Middle frontal gyrus (tissue), 1 donor: ENCODE data around the gene TFCP2.
"Not testable (repeated sequence)": the region's sequence is repeated elsewhere in the genome, so short reads cannot be mapped to it uniquely, and the experiment has no call there.

Source experiments
- DNase-seq: peaks from one replicate; pipeline ENCODE4 v3.0.0-alpha.2; 2015; ENCODE audit warnings: low spot score; ENCODE audit errors: extremely low spot score

The TFCP2 gene, protein sequence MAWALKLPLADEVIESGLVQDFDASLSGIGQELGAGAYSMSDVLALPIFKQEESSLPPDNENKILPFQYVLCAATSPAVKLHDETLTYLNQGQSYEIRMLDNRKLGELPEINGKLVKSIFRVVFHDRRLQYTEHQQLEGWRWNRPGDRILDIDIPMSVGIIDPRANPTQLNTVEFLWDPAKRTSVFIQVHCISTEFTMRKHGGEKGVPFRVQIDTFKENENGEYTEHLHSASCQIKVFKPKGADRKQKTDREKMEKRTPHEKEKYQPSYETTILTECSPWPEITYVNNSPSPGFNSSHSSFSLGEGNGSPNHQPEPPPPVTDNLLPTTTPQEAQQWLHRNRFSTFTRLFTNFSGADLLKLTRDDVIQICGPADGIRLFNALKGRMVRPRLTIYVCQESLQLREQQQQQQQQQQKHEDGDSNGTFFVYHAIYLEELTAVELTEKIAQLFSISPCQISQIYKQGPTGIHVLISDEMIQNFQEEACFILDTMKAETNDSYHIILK

DNA sequence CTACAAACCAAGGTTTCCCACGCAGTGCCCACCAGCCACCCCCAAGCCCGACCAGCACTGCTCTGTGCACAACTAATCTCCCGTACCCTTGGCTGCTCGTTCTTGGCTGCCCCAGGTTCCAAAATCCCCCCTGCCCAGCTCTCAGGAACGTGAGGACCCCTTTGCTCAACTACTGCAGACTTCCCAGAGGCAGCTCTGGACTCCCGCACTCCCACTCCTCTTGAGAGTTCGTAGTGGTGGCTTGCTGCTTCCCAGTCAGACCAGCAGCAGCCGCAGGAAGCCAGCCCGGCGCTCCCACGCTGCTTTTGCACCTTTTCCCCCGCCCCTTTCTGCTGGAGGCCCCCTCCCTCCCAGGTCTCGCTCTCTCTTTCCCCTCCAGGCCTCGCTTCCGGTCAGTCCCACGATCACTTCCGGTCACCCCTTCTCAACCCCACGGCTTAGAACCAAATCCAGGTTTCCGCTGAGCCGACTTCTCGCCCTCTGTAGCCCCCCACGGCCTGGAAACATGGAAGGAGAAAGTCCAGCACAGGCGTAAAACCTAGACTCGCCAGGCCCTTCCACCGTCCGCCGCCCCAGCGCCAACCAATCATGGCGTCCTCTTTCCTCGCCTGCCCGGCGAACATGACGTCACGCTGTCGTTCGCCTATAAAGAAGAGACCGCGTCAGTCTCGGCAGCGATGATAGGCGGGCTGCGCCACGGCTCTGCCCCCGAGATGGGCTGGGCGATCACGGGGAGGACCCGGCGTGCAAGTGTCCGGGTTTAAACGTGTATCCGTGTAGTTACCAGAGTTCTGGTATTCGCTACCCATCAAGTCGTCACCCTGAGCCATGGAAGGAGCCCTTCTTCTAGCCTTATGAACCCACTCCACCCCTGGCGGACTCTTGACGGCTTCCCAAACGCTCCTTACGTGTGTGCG lies at the start of gene TFCP2:
Gene TFCP2 (minus strand): TSS at position 621 of the 917 bp plus-strand sequence. CDS start 713 bp downstream, outside the sequence.
- DNase-seq = peak; percentile 92

DNA sequence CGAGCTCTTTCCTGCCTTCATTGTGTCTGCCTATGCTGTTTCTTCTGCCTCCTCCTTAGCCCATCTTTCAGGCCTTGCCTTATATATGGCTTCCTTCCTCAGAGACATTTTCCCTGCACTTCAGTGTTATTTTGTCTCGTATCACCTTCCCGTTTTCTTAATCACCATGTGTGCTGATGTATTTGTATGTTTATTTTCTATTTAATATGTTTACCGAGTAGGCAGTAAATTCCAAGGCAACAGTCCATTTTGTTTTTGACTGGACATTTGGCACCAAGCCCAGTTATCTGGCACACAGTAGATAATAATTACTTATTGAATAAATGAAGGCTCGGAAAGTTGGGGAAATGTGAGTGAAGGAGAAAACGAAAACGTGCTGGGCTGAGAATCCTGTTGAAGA lies 49.5 kb upstream of the TFCP2 start:
- DNase-seq = no peak

DNA sequence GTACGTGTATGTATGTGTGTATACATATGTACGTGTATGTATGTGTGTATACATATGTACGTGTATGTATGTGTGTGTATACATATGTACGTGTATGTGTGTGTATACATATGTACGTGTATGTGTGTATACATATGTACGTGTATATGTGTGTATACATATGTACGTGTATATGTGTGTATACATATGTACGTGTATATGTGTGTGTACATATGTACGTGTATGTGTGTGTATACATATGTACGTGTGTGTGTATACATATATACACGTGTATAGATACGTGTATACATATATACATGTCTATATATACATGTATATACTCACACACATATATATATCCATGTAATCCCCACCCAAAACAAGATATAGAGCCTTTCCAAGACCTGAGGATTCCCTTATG lies 46.9 kb upstream of the TFCP2 start:
- DNase-seq = not testable (repeated sequence)

DNA sequence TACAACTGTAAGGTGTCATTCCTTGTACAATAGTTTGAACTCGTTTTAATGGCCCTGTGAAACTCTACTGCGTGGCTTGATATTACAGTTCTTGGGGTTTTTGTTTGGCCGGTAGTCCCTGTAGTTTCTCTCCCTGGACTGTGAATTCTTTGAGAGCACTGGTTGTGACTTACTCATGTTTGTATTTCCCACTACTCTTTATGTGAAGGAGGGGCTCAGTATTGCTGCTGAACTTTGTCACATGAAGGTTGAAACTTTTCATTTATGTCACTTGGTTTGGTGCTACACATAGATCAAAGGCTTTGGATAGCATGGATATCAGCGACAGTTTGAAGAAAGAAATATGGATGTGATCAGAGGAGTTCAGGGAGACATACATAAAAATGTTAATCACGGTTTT lies 46.4 kb upstream of the TFCP2 start:
- no peak for DNase-seq

DNA sequence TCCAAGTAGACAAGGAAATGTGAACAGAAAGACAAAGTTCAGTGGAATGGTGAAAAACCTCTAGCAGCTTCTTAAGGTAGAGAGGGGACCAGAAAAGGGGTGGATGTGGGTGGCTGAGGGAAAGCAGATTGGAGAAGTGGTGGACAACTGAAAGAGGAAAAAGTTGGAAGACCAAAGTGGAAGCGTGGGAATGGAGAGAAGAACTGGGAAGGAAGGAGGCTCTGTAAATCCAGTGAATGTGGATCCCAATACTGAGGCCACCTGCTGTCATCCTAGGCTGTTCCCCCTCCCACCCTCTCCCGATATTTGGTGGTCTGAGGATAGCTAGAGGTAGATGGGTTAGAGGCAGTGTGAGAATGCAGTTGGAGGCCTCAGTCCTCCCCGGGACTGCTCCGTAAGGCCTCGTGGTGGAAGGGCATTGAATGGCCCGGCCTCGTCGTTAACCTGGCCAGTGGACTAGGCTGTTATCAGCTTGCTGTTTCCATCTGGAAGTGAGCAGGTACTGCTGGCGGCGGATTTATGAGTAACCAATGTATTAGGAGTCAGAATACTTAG lies 45.7 kb upstream of the TFCP2 start:
- no peak for DNase-seq

DNA sequence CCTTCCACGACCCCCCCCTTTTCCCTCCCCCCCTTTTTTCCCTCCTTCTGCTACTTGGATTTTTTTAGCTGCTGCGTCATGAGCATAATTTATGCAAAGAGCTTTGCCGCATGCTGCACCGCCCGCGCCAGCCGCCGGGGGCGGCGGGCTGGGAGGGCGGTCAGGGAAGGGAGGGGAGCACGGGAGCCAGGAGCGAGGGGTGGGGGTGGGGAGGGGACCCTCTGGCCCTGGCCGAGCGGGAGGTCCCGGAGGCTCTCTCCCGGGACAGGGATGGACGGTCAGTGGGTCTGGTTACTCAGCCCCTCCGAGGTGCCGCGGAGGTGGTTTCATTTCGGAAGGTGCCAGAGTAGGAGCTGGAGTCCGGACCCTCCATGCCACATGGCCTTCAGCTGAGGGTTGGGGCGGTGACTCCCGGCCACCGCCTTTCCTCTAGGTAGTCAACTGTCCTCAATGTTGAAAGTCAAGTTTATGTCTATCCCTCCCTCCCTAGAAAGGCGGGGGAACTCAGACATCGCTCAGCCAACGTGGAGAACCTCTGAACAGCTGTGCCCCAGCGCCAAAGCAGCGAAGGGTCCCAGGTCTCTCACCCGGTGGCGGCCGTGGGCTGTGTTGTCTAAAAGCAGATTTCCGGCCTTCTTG lies 45.2 kb upstream of the TFCP2 start, which contains the start of gene POU6F1:
Gene POU6F1 (minus strand): TSS at position 95 of the 639 bp plus-strand sequence. CDS start 11,226 bp downstream, outside the sequence.
- peak; percentile 78 for DNase-seq

DNA sequence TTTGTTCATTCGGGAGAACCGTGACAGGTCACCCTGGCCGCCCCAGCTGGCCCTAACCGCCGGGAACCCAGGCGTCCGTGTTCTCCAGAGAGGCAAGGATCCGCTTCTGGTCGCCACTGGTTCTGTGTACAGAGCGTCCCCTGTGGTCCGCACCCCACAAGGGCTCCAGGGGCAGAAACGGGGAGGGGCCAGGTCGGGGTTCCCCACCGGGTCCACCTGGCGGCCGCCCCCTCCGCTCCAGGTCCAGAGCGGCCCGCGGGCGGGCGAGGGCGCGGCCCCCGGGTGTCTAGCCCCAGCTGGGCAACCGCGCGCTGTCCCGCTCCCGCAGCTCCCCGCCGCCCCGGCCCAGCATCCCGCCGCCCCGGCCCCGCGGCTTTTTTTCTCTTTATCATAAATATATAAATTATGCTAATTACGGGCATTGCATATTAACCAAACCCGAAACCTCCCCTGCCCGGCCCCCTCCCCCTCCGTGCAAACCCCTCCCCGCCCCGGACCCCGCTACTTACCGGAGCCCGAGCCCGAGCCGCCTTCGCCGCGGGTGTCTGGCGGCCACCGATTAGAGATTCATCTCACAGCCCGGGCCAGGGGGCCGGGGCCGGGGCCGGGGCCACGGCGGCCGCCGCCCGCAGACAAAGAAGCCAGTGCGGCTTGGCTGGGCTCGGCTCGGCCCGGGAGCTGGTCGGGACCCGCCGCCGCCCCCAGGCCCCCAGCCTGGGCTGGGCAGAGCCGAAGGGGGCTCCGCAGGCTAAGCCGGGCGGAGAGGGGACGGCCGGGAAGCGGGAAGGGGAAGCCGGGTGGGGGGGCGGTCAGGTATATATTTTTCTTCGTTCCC lies 44.4 kb upstream of the TFCP2 start:
- no peak for DNase-seq

DNA sequence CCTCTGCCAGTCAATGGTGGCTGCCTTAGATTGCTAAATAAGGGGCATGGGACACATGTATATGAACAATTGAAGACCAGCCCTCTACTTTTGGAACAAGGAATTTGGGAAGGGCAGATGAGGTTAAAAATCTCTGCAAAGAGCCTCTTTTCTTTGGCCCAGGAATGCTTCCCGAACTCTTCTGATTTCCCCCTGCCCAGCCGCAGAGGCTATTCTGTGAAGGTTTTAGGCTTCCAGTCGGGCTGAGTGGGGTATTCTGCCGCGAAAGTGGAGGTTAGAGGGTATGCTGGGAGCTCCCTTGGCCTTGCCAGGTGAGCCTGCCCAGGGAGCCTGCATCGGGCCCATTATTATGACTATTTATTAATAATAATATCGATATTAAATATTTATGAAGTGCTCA lies 43.7 kb upstream of the TFCP2 start:
- DNase-seq = no peak

DNA sequence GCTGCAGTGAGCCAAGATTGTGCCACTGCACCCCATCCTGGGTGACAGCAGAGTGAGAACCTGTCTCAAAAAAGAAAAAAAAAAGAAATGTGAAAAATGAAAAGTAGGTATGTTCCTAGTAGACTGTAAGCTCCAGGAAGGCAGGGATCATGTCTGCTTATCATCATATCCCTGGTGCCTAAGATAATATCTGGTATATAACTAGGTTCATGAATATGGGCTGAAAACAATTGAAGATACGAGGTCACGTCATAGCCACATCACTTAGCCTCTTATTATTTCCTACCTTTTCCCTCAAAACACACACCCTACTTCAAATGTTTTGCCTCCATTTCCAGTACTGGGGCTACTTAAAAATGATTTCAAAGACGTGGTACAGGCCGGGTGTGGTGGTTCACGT lies 42.0 kb upstream of the TFCP2 start:
- no peak for DNase-seq

DNA sequence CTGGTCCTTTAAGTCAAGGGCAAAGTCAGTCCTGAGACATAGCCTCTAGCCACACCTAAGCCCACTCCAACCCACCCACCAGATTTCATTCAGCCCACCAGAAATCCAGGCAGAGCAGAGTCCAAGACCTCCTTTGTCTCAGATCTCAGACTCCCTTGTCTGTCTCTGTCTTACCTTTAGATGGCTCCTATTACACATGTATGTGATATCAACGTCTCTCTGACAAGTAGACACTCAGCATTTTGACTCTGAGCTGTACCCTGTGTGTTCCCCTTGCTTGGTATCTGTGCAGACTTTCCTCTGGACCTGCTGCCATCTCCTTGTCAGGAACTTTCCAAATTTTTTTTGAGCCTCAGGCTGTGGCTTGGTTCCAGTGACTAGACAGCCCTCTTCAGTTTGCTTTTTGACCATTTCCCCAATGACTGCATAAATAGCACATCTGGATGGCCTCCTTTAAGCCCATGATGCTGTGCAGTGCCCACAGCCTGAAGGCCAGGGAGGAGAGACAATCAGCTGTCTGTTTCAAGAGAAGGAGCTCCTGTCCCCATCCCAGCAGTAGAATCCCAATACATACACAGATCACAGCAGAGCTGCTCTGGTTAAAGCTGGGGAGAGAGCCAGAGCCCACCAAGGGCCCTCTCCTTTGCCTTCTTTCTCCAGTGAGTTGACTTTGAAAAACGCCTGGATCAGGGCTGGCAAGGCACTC lies 37.9 kb upstream of the TFCP2 start:
- no peak for DNase-seq

DNA sequence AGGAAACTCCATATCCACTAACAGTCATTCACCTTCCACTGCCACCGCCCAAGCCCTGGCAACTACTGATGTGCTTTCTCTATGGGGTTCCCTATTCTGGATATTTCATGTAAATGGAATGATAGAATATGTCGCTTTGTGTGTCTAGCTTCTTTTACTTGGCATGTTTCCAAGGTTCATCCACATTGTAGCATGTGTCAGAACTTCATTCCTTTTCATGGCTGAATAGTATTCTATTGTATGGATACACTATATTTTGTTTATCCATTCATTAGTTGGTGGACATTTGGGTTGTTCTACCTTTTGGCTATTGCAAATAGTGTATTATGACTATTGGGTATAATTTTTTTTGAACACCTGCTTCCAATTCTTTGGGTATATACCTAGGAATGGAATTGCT lies 36.3 kb upstream of the TFCP2 start:
- DNase-seq = no peak

DNA sequence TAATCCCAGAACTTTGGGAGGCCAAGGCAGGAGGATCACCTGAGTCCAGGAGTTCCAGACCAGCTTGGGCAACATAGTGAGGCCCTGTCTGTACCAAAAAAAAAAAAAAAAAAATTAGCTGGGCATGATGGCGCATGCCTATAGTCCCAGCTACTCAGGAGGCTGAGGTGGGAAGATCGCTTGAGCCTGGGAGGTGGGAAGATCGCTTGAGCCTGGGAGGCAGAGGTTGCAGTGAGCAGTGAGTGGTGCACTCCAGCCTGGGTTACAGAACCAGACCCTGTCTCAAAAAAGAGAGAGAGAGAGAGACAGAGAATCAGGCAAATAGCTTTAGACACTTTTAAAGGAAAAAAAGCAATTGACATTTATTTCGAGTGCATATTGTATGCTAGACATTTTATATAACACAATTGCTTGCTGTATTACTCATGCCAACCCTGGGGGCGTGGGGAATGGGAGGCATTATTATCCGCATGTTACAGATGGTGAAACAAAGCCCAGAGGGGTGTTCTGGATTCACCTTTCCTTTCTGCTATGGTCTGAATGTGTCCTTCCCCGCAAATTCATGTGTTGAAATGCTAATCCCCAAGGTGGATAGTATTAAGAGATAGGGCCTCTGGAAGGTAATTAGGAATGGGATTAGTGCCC lies 35.2 kb upstream of the TFCP2 start:
- no peak for DNase-seq

DNA sequence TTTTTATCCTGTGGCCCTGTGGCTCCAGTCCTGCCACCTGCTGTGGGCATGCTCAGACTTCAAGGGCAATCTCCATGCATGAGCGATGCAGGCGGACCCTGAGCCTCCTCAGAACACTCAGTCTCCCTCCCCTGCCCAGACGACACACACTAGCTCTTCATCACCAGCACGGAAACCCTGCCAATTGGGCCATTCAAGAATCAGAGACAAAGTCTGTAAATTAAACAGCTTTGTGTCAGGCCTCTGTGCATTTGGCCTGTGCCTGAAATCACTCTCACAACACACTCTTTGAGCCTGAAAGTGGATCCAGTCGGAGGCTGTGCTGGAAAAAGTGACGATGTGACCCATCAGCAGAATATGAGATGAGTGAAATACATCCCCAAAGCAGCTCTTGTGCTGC lies 32.4 kb upstream of the TFCP2 start:
- no peak for DNase-seq

DNA sequence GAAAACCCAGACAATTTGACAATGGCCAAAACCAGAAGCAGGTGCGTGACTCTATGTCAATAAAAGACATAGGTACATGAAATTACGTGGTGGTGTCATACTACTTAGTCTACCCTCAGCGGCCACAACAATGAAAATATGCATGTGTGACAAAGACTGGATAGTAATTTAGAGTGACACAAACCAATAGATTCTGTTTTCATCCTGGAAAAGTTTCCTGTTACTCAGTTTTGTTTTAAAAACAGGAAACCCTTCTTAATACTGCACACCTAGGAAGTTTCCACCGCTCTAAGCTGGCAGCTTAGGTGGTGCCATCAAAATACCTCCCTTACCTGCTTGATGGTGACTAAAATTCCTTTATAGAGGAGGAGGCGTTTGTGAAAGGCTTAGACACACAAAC lies 29.8 kb upstream of the TFCP2 start:
- no peak for DNase-seq

DNA sequence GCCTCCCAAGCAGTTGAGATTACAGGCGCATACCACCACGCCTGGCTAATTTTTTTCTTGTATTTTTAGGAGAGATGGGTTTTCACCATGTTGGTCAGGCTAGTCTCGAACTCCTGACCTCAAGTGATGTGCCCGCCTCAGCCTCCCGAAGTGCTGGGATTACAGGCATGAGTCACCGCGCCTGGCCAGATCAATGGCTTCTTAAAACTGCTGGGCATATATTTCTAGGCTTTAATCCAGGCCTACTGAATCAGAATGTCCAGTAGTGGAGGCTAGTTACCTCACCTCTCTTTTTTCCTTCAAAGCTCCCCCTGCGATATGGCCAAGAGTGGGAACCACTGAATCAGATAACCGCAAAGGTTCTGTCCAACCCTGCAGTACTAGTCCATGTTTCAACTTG lies 27.9 kb upstream of the TFCP2 start:
- DNase-seq = no peak

DNA sequence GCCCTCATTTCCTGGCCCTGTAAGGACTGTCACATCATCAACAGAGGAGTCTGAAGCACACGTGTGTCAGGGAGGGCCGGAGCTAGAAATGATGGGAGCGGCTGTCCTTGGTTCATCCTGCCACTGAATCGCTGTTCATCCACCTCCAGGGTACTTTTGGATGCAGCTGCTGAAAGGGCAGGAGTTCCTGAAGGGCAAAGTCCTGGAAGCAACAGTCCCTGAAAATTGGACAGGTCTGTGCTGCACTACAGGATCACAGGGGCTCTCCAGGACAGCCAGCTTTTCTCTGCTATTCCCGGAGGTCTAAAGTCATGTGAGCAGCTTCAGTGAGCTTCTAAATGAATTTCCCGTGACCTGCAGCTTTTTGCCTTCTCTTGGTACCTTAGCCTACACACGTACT lies 27.2 kb upstream of the TFCP2 start:
- no peak for DNase-seq

DNA sequence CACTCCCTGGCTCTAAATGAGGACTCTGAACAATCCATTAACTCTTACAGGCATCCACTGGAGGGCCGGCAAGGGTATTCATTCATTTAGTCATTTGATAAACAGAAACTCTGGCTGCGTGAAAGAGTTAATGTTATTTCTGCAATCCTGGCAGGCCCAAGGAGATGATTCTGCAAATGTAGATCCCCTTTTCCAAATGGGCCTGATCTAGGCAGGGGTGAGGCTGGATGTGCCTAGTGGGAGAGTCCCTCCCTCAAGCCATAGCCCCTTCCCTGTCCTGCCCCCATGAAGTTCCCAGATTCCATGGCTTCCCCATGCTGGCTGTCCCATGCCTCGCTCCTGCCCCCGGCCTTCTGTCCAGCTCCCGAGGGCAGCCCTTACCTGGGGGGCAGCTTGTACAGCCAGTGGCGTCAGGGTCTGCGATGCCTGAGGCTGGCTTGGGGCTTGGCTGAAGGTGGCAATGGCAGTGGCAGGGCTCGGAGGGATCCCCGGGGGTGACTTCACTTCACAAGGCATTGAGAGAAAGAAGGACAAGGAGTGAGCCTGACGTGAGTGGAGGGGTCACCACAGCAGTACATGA lies 26.5 kb upstream of the TFCP2 start:
- DNase-seq = no peak

DNA sequence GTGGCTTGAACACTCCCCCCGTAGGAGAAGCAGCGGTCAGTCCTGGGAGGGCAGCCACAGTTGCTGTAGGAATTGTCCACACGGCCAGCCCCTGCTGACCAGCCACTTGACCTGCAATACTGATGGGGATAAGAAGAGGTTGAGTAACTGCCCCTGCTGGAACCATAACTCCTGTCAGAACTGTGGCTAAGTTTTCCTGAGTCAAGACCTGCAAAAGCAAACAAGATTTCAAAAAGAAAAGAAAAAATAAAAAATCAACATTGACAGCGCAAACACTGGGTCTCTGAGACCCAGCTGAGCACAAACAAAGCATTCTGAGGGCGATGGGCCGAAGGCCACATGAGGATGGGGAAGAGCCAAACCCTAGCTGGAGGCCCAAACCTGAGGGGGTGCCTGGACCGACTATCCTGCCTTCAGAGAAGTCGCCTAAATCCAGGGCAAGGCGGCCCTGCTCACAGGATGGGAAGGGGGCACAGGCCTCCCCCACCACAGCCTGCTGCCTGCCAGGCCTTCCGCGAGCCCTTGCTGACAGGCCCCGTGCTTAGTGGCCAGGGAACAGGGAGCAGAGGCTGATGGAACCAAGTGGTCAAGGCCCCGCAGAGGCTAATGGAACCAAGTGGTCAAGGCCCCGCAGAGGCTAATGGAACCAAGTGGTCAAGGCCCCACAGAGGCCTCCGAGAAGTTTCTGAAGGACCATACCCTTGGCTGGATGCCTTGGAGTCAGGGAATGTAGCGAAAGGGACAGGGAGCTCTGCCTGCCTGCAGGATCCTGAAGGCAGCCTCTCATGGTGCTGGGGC lies 25.8 kb upstream of the TFCP2 start:
- no peak for DNase-seq
